IMR-90 (cell line): ENCODE results near the gene INIP. TPM values are rescaled to one million over a fixed set of nuclear protein-coding genes. Genes with fewer than 3 reads are reported as not detected.
"Not testable (repeated sequence)": the region's sequence is repeated elsewhere in the genome, so short reads cannot be mapped to it uniquely, and the experiment has no call there.

Experiments used
- ATAC-seq: fragments of 200-7000 bp; cut with Tn5 transposase; 2 replicates; pipeline ENCODE4 v1.9.1; 2020; ENCODE audit warnings: low read depth, mild to moderate bottlenecking, moderate library complexity
- BruUV-seq: library from RNA; stranded (reverse); fragments of 400-500 nt; replicated peaks from 2 replicates; lab custom pipeline; 2021; lab: Mats Ljungman, UMichigan
- CTCF ChIA-PET: fragments of 300-600 bp; formaldehyde crosslinking; extraction: SDS; loops from one replicate; lab custom pipeline; 2021; ENCODE audit warnings: antibody characterized with exemption; lab: Yijun Ruan, JAX
- POLR2A ChIA-PET: fragments of 300-600 bp; sonication (Branson Sonifier 250); formaldehyde crosslinking; loops from one replicate; lab custom pipeline; 2022; ENCODE audit warnings: antibody characterized with exemption; ENCODE audit not compliant: unreplicated experiment; lab: Charles Lee
- DNase-seq: peaks from one replicate; pipeline ENCODE4 v3.0.0; 2013
- H2AFZ ChIP-seq: replicated peaks from 2 replicates; pipeline ENCODE3; 2013; ENCODE audit warnings: low read length, mild to moderate bottlenecking; ENCODE audit not compliant: poor library complexity
- H2AK5ac ChIP-seq: 2 replicates; pipeline ENCODE4 v1.6.1; 2013; ENCODE audit warnings: low read depth, low read length, inconsistent platforms
- H2AK9ac ChIP-seq: replicated peaks from 2 replicates; pipeline ENCODE3; 2013; ENCODE audit warnings: mild to moderate bottlenecking, low read depth, low read length, moderate library complexity; ENCODE audit not compliant: poor library complexity
- H2BK120ac ChIP-seq: 2 replicates; pipeline ENCODE4 v1.6.1; 2013; ENCODE audit warnings: low read depth, low read length, inconsistent platforms
- H2BK15ac ChIP-seq: 3 replicates; pipeline ENCODE4 v1.6.1; 2013; ENCODE audit warnings: low read depth, low read length, inconsistent platforms
- H2BK20ac ChIP-seq: 2 replicates; pipeline ENCODE4 v1.6.1; 2013; ENCODE audit warnings: low read depth, mild to moderate bottlenecking, inconsistent platforms, low read length, moderate library complexity
- H2BK5ac ChIP-seq: 2 replicates; pipeline ENCODE4 v1.6.1; 2013; ENCODE audit warnings: mild to moderate bottlenecking, low read depth, low read length, inconsistent platforms; ENCODE audit not compliant: poor library complexity, severe bottlenecking
- H3K14ac ChIP-seq: replicated peaks from 2 replicates; pipeline ENCODE4 v1.6.1; 2013; ENCODE audit warnings: low read depth, low read length, inconsistent platforms
- H3K18ac ChIP-seq: 2 replicates; pipeline ENCODE4 v1.6.1; 2013; ENCODE audit warnings: low read depth, low read length, control low read depth
- H3K23ac ChIP-seq: 2 replicates; pipeline ENCODE4 v1.6.1; 2013; ENCODE audit warnings: low read depth, low read length, inconsistent platforms
- H3K27ac ChIP-seq: 2 replicates; pipeline ENCODE4 v1.5.1; 2013; ENCODE audit warnings: mild to moderate bottlenecking, control low read depth, low read length; ENCODE audit not compliant: insufficient read depth
- H3K27me3 ChIP-seq: 2 replicates; pipeline ENCODE4 v1.6.1; 2013; ENCODE audit warnings: low read length; ENCODE audit not compliant: control insufficient read depth, insufficient read depth
- H3K36me3 ChIP-seq: 2 replicates; pipeline ENCODE4 v1.6.1; 2013; ENCODE audit warnings: low read length, mixed read lengths; ENCODE audit not compliant: control insufficient read depth, insufficient read depth
- H3K4ac ChIP-seq: 2 replicates; pipeline ENCODE4 v1.6.1; 2013; ENCODE audit warnings: low read depth, low read length, inconsistent platforms
- H3K4me1 ChIP-seq: 2 replicates; pipeline ENCODE4 v1.6.1; 2013; ENCODE audit warnings: low read length, mixed read lengths; ENCODE audit not compliant: control insufficient read depth, insufficient read depth
- H3K4me2 ChIP-seq: 2 replicates; pipeline ENCODE4 v1.6.1; 2013; ENCODE audit warnings: low read depth, mild to moderate bottlenecking, control low read depth, low read length, moderate library complexity
- H3K4me3 ChIP-seq: 2 replicates; pipeline ENCODE4 v1.5.1; 2013; ENCODE audit warnings: low read depth, mild to moderate bottlenecking, control low read depth, low read length, moderate library complexity; ENCODE audit not compliant: insufficient read depth
- H3K56ac ChIP-seq: 2 replicates; pipeline ENCODE4 v1.6.1; 2013; ENCODE audit warnings: low read length, inconsistent platforms; ENCODE audit not compliant: insufficient read depth; ENCODE audit errors: extremely low read depth
- H3K79me1 ChIP-seq, 2 experiments: 2 replicates each; pipeline ENCODE4 v1.6.1; 2013; ENCODE audit warnings: low read length in 2 of 2, inconsistent platforms in 1 of 2, low read depth in 1 of 2
- H3K9ac ChIP-seq: 2 replicates; pipeline ENCODE4 v1.6.1; 2013; ENCODE audit warnings: low read depth, low read length, control low read depth
- H3K9me1 ChIP-seq: 2 replicates; pipeline ENCODE4 v1.6.1; 2013; ENCODE audit warnings: low read length, inconsistent platforms; ENCODE audit not compliant: insufficient read depth
- H3K9me3 ChIP-seq: 2 replicates; pipeline ENCODE4 v1.6.1; 2013; ENCODE audit warnings: low read length; ENCODE audit not compliant: control insufficient read depth, insufficient read depth
- H4K20me1 ChIP-seq: 2 replicates; pipeline ENCODE4 v1.6.1; 2013; ENCODE audit warnings: low read length, inconsistent platforms; ENCODE audit not compliant: insufficient read depth
- H4K5ac ChIP-seq: 2 replicates; pipeline ENCODE4 v1.6.1; 2013; ENCODE audit warnings: mild to moderate bottlenecking, low read depth, low read length, control low read depth
- H4K8ac ChIP-seq, 2 experiments: 2 replicates each; pipeline ENCODE4 v1.6.1; 2013; ENCODE audit warnings: low read depth in 2 of 2, low read length in 2 of 2, control low read depth in 1 of 2, inconsistent platforms in 1 of 2
- H4K91ac ChIP-seq: 2 replicates; pipeline ENCODE4 v1.6.1; 2013; ENCODE audit warnings: low read depth, low read length, inconsistent platforms; ENCODE audit not compliant: insufficient read depth
- WGBS, 2 experiments: methylation state at CpG; one replicate each; pipeline versions ENCODE4 v1.1.5 to v1.1.7; 2013; ENCODE audit warnings: missing lambda C conversion rate in 2 of 2; ENCODE audit not compliant: insufficient read length in 1 of 2; ENCODE audit errors: extremely low coverage in 2 of 2; 5-methylcytosine and 5-hydroxymethylcytosine counted together
- dilution Hi-C: fragments of 300-500 bp; cut with HindIII; formaldehyde crosslinking; loops from one replicate; pipeline ENCODE4 v1.14.3; 2018; ENCODE audit warnings: low sequenced_read_pairs; ENCODE audit not compliant: unreplicated experiment
- in situ Hi-C: fragments of 300-500 bp; cut with MboI; formaldehyde crosslinking; loops from 3 replicates; pipeline ENCODE4 v1.14.3; 2019; ENCODE audit warnings: low sequenced_read_pairs, inconsistent platforms, mixed read lengths
- intact Hi-C: fragments of 100-400 bp; cut with micrococcal nuclease; formaldehyde crosslinking; loops from 2 replicates; pipeline ENCODE4 v1.10.0; 2022
- polyA plus RNA-seq, 3 experiments: library from polyadenylated mRNA; depleted of rRNA; stranded (reverse); fragments of >200 nt; gene quantifications; 2 replicates each; pipeline ENCODE4 v1.2.3, GENCODE V29; 2012; ENCODE audit warnings: low replicate concordance in 1 of 3
- total RNA-seq: library from RNA; depleted of rRNA; stranded (reverse); fragments of >200 nt; gene quantifications from 2 replicates; pipeline ENCODE4 v1.2.3, GENCODE V29; 2012

INIP gene
- total and polyA plus RNA-seq, 2 of the 4 experiments (the other 2 are of a cell fraction) = 11.1 to 15.4 TPM

- H3K56ac ChIP-seq, H2BK120ac ChIP-seq, H3K9me1 ChIP-seq, BruUV-seq, H3K23ac ChIP-seq, dilution Hi-C loops, H3K79me1 ChIP-seq, H3K18ac ChIP-seq, H2BK5ac ChIP-seq, intact Hi-C loops, H4K20me1 ChIP-seq, H3K36me3 ChIP-seq, DNase-seq, H4K91ac ChIP-seq, H2BK15ac ChIP-seq, H3K4me3 ChIP-seq, H3K9ac ChIP-seq, H3K9me3 ChIP-seq, ATAC-seq, in situ Hi-C loops, H3K4ac ChIP-seq, POLR2A ChIA-PET, H2AK9ac ChIP-seq, H3K27me3 ChIP-seq, H4K5ac ChIP-seq, H2BK20ac ChIP-seq, H3K4me2 ChIP-seq, H2AFZ ChIP-seq, H3K4me1 ChIP-seq, H3K27ac ChIP-seq, H3K14ac ChIP-seq, H4K8ac ChIP-seq, H2AK5ac ChIP-seq: not testable (repeated sequence)
- CTCF ChIA-PET = interaction anchor here (0.6 to 1.0 kb wide), 2 partner anchors 20 to 23 kb away, joined by 3 to 4 read pairs; no protein-coding TSS in a partner anchor
- WGBS, 2 experiments = 85% methylated on average over 2 of the region's 4 CpGs; no CpG with 5 or more reads in 1 of the 2 experiments
These were observed 44.7 kb downstream of the INIP start for GRCh38 chr9:112673221-112673620.
